Measurements from ENCODE around the gene VWF.

- TF ChIP-seq POLR2A (IDR thresholded peaks at IDR 0.05) = no peak
- TF ChIP-seq, protein P1, sequence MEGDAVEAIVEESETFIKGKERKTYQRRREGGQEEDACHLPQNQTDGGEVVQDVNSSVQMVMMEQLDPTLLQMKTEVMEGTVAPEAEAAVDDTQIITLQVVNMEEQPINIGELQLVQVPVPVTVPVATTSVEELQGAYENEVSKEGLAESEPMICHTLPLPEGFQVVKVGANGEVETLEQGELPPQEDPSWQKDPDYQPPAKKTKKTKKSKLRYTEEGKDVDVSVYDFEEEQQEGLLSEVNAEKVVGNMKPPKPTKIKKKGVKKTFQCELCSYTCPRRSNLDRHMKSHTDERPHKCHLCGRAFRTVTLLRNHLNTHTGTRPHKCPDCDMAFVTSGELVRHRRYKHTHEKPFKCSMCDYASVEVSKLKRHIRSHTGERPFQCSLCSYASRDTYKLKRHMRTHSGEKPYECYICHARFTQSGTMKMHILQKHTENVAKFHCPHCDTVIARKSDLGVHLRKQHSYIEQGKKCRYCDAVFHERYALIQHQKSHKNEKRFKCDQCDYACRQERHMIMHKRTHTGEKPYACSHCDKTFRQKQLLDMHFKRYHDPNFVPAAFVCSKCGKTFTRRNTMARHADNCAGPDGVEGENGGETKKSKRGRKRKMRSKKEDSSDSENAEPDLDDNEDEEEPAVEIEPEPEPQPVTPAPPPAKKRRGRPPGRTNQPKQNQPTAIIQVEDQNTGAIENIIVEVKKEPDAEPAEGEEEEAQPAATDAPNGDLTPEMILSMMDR (IDR thresholded peaks at IDR 0.05) = no peak
Observed at GRCh38 chr12:5913387-5913786, 211.1 kb downstream of the VWF start.
